ENCODE measurements around the gene ZNF888.
"Not testable (repeated sequence)": the region's sequence is repeated elsewhere in the genome, so short reads cannot be mapped to it uniquely, and the experiment has no call there.

ZNF888 gene

GRCh38 chr19:52897138-52897935 lies 25.9 kb downstream of the ZNF888 start, which contains the start of gene ZNF320:
TSS of gene ZNF320 (minus strand) at chr19:52897635. CDS start at chr19:52890255, 7,380 bp downstream.
- no peak for TF ChIP-seq GATA3 (IDR thresholded peaks at IDR 0.05; ENCODE audit: low read depth, low read length)
- TF ChIP-seq GATA2 (IDR thresholded peaks at IDR 0.05; ENCODE audit: low read depth, low read length) = no peak

DNA sequence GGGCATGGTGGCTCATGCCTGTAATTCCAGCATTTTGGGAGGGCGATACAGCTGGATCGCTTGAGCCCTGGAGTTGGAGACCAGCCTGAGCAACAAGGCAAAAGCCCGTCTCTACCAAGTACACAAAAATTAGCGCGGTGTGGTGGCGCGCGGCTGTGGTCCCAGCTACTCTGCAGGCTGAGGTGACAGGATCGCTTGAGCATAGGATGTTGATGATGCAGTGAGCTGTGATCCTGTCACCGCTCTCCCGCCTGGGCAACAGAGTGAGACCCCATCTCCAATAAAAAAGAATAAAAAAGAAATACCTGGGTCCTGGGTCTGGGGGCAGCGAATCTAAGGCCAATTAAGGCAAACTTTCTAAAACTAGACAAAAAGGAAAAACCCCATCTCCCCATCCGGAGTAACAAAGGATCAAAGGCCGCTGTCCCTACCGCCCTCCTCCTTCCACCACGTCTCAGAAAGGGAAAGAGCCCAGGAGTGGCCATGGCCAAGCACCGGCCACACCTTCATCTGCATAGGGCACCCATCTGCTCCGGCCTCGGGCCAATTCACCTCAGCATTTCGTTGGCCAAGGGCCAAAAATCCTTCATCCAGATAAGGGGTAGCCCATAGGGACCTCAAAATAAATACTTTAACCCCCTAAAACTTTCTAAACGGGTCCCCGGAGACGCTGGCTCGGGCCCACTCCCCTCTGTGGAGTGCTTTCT lies 26.6 kb downstream of the ZNF888 start:
- TF ChIP-seq GATA2 (IDR thresholded peaks at IDR 0.05; ENCODE audit: low read depth, low read length) = peak; percentile 45; the same call in 1 of the 2 replicates
- no peak for TF ChIP-seq GATA3 (IDR thresholded peaks at IDR 0.05; ENCODE audit: low read depth, low read length)

DNA sequence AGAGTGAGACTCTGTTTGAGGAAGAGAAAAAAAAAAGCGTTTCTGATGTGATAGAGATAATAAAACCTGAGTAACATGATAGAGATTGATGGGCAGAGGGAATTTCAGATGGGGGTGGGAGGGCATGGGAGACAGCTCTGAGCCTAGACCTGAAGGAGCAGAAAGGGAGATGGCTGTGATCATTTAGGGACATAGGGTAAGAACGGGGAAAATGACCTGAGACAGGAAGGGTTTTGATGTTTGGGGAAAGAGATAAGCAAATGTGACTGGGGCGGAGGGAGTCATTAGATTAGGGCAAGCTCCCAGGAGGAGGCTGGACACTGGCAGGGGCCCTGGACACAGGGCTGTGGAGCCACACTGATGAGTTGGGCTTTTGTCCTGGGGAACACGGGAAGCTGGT lies 31.9 kb downstream of the ZNF888 start:
- TF ChIP-seq GATA3 (IDR thresholded peaks at IDR 0.05; ENCODE audit: low read depth, low read length) (no peak), GATA2 (IDR thresholded peaks at IDR 0.05; ENCODE audit: low read depth, low read length) (no peak)

GRCh38 chr19:52889931-52890330 lies 33.3 kb downstream of the ZNF888 start:
- no peak for TF ChIP-seq GATA2 (IDR thresholded peaks at IDR 0.05; ENCODE audit: low read depth, low read length)
- no peak for TF ChIP-seq GATA3 (IDR thresholded peaks at IDR 0.05; ENCODE audit: low read depth, low read length)

GRCh38 chr19:52889076-52889475 lies 34.2 kb downstream of the ZNF888 start:
- no peak for TF ChIP-seq GATA2 (IDR thresholded peaks at IDR 0.05; ENCODE audit: low read depth, low read length)
- no peak for TF ChIP-seq GATA3 (IDR thresholded peaks at IDR 0.05; ENCODE audit: low read depth, low read length)

- no peak for TF ChIP-seq GATA2 (IDR thresholded peaks at IDR 0.05; ENCODE audit: low read depth, low read length)
- no peak for TF ChIP-seq GATA3 (IDR thresholded peaks at IDR 0.05; ENCODE audit: low read depth, low read length)
Observed at GRCh38 chr19:52880895-52881389, 42.3 kb downstream of the ZNF888 start.

- TF ChIP-seq GATA3 (IDR thresholded peaks at IDR 0.05; ENCODE audit: low read depth, low read length) (no peak), GATA2 (IDR thresholded peaks at IDR 0.05; ENCODE audit: low read depth, low read length) (no peak)
Observed at GRCh38 chr19:52871466-52871865, 51.8 kb downstream of the ZNF888 start.

GRCh38 chr19:52857378-52858191 lies 65.6 kb downstream of the ZNF888 start, which contains the start of gene ZNF468:
TSS of gene ZNF468 (minus strand) at chr19:52857619. CDS start at chr19:52854272, 3,347 bp downstream.
- TF ChIP-seq GATA3, GATA2 (IDR thresholded peaks at IDR 0.05; ENCODE audit: low read depth, low read length): not testable (repeated sequence)

Data from SH-SY5Y (cell line).